Measurements from ENCODE around the gene TRAM2.

The TRAM2 gene

GRCh38 chr6:52523378-52524142, 53.3 kb downstream of the TRAM2 start:
- no peak for DNase-seq

- no peak for DNase-seq
These were observed 54.2 kb downstream of the TRAM2 start for GRCh38 chr6:52522655-52523054.

GRCh38 chr6:52522151-52522626, 54.7 kb downstream of the TRAM2 start:
- no peak for DNase-seq

- DNase-seq = no peak
These were observed 57.2 kb downstream of the TRAM2 start for GRCh38 chr6:52519618-52520017.

GRCh38 chr6:52518279-52518945, 58.4 kb downstream of the TRAM2 start:
- no peak for DNase-seq

GRCh38 chr6:52517502-52518278, 59.2 kb downstream of the TRAM2 start:
- peak; percentile 66 for DNase-seq

GRCh38 chr6:52516943-52517342, 59.9 kb downstream of the TRAM2 start:
- DNase-seq = no peak

- DNase-seq = no peak
These were observed 60.6 kb downstream of the TRAM2 start for GRCh38 chr6:52516269-52516668.

GRCh38 chr6:52515219-52515960, 61.5 kb downstream of the TRAM2 start:
- peak; percentile 54 for DNase-seq

- peak; percentile 94 for DNase-seq
These were observed 62.3 kb downstream of the TRAM2 start for GRCh38 chr6:52514514-52514913.

- DNase-seq = no peak
These were observed 63.0 kb downstream of the TRAM2 start for GRCh38 chr6:52513896-52514295.

GRCh38 chr6:52513464-52513863, 63.4 kb downstream of the TRAM2 start:
- no peak for DNase-seq

GRCh38 chr6:52512199-52512598, 64.7 kb downstream of the TRAM2 start:
- DNase-seq = no peak

GRCh38 chr6:52511572-52512151, 65.2 kb downstream of the TRAM2 start:
- DNase-seq = no peak

GRCh38 chr6:52511163-52511562, 65.7 kb downstream of the TRAM2 start:
- DNase-seq = no peak

- no peak for DNase-seq
These were observed 66.7 kb downstream of the TRAM2 start for GRCh38 chr6:52510213-52510562.

GRCh38 chr6:52509281-52510212, 67.3 kb downstream of the TRAM2 start:
- DNase-seq = no peak

GRCh38 chr6:52508261-52508739, 68.6 kb downstream of the TRAM2 start:
- DNase-seq = no peak

- DNase-seq = no peak
These were observed 69.2 kb downstream of the TRAM2 start for GRCh38 chr6:52507557-52508260.

GRCh38 chr6:52506476-52506875, 70.4 kb downstream of the TRAM2 start:
- DNase-seq = no peak
